ENCODE results near the gene CLPTM1L.
"Not testable (repeated sequence)": the region's sequence is repeated elsewhere in the genome, so short reads cannot be mapped to it uniquely, and the experiment has no call there.

Gene CLPTM1L

GRCh38 chr5:1359031-1359645, 14.2 kb upstream of the CLPTM1L start:
- DNase-seq = no peak

- no peak for DNase-seq
Observed at GRCh38 chr5:1358726-1359025, 13.8 kb upstream of the CLPTM1L start.

GRCh38 chr5:1357946-1358725, 13.2 kb upstream of the CLPTM1L start:
- DNase-seq = no peak

- DNase-seq = no peak
Observed at GRCh38 chr5:1356873-1357787, 12.2 kb upstream of the CLPTM1L start.

- no peak for DNase-seq
Observed at GRCh38 chr5:1354576-1354975, 9.7 kb upstream of the CLPTM1L start.

GRCh38 chr5:1352231-1353219, 7.6 kb upstream of the CLPTM1L start:
- DNase-seq = no peak

- no peak for DNase-seq
Observed at GRCh38 chr5:1351156-1351555, 6.3 kb upstream of the CLPTM1L start.

GRCh38 chr5:1349246-1349645, 4.3 kb upstream of the CLPTM1L start:
- DNase-seq = peak; percentile 48

GRCh38 chr5:1348986-1349245, 4.0 kb upstream of the CLPTM1L start:
- no peak for DNase-seq

GRCh38 chr5:1347571-1347970, 2.7 kb upstream of the CLPTM1L start:
- peak; percentile 29 for DNase-seq

GRCh38 chr5:1346627-1347440, 1.9 kb upstream of the CLPTM1L start:
- DNase-seq = no peak

GRCh38 chr5:1345876-1346626, 1.2 kb upstream of the CLPTM1L start:
- DNase-seq = no peak

GRCh38 chr5:1343931-1344901, 683 bp downstream of the CLPTM1L start:
- DNase-seq = peak; percentile 74

GRCh38 chr5:1343315-1343751, 1.6 kb downstream of the CLPTM1L start:
- no peak for DNase-seq

GRCh38 chr5:1342711-1343110, 2.2 kb downstream of the CLPTM1L start:
- DNase-seq = not testable (repeated sequence)

GRCh38 chr5:1342268-1342667, 2.6 kb downstream of the CLPTM1L start:
- DNase-seq = no peak

GRCh38 chr5:1341863-1342262, 3.0 kb downstream of the CLPTM1L start:
- DNase-seq = no peak

GRCh38 chr5:1339818-1340210, 5.1 kb downstream of the CLPTM1L start:
- not testable (repeated sequence) for DNase-seq

GRCh38 chr5:1339139-1339817, 5.6 kb downstream of the CLPTM1L start:
- not testable (repeated sequence) for DNase-seq

Measured in NCI-H69 (cell line).